ENCODE data around the gene FGF9. TPM values are rescaled to one million over a fixed set of nuclear protein-coding genes. Genes with fewer than 3 reads are reported as not detected.

Gene FGF9
- total RNA-seq, 4 donors from 2014 or later = 0.11 to 0.46 (median 0.14) TPM

DNA sequence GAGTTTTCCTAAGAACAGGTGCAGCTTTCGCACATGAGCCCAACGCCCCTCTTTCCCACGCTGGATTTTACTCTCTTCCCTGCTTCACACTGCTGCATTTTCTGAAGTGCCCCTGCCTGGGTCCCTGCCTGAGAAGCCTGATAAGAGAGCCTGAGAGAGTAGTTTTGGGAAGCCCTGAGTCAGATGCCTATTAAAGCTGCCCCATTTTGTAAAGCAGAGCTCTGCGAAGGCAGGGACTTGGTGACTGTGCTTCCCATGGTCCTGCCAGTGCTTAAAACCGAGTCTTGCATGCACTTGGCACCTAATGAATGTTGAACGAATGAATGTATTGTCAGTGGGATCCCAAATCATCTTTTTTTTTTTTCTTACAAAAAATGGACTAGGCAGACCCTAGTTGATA, 18.2 kb downstream of the FGF9 start:
- Histone ChIP-seq H3K4me1 (no peaks in the 10 kb centered on the region), H3K4me3 (replicated peaks in 1 of 3) (no peak overlapping the region), H3K27ac (no peak overlapping the region), H3K27me3 (no peaks in the 10 kb centered on the region), H3K36me3 (no peaks in the 10 kb centered on the region), H3K9me3 (no peaks in the 10 kb centered on the region)
- DNase-seq = no peak
- intact Hi-C loops (cut with DNase I) = no loop called here
- WGBS, 2 donors = 85 to 88% methylated on average over 6 of the region's 6 CpGs
- no peak for TF ChIP-seq POLR2A (IDR thresholded peaks at IDR 0.05)
- TF ChIP-seq, protein P1, sequence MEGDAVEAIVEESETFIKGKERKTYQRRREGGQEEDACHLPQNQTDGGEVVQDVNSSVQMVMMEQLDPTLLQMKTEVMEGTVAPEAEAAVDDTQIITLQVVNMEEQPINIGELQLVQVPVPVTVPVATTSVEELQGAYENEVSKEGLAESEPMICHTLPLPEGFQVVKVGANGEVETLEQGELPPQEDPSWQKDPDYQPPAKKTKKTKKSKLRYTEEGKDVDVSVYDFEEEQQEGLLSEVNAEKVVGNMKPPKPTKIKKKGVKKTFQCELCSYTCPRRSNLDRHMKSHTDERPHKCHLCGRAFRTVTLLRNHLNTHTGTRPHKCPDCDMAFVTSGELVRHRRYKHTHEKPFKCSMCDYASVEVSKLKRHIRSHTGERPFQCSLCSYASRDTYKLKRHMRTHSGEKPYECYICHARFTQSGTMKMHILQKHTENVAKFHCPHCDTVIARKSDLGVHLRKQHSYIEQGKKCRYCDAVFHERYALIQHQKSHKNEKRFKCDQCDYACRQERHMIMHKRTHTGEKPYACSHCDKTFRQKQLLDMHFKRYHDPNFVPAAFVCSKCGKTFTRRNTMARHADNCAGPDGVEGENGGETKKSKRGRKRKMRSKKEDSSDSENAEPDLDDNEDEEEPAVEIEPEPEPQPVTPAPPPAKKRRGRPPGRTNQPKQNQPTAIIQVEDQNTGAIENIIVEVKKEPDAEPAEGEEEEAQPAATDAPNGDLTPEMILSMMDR (IDR thresholded peaks at IDR 0.05) = no peak

DNA sequence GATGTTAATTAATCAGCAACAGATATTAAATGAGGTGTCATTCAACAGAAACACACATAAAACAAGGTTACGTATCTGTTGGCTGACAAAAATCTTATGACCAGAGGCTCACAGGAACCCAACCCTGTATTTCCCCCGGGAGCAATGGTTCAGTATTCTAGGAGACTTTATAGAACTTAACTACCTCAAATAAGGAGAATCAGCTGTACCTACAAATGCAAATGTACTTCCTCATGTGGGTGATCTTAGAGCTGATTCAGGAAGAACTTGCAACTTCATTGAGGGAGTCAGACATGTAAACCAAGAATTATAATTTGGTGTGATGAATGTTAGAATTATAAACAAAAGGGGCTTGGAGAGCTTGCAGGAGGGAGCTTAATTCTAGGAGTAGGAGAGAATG, 20.1 kb downstream of the FGF9 start:
- Histone ChIP-seq H3K36me3 (no peaks in the 10 kb centered on the region), H3K9me3 (no peaks in the 10 kb centered on the region), H3K4me3 (replicated peaks in 1 of 3) (no peak overlapping the region), H3K27ac (no peak overlapping the region), H3K4me1 (no peaks in the 10 kb centered on the region), H3K27me3 (no peaks in the 10 kb centered on the region)
- no peak for DNase-seq
- TF ChIP-seq, protein P1 (IDR thresholded peaks at IDR 0.05) = no peak
- no peak for TF ChIP-seq POLR2A (IDR thresholded peaks at IDR 0.05)
- intact Hi-C loops (cut with DNase I) = no loop called here
- 74 to 86% methylated on average over 2 of the region's 2 CpGs for WGBS, 2 donors

DNA sequence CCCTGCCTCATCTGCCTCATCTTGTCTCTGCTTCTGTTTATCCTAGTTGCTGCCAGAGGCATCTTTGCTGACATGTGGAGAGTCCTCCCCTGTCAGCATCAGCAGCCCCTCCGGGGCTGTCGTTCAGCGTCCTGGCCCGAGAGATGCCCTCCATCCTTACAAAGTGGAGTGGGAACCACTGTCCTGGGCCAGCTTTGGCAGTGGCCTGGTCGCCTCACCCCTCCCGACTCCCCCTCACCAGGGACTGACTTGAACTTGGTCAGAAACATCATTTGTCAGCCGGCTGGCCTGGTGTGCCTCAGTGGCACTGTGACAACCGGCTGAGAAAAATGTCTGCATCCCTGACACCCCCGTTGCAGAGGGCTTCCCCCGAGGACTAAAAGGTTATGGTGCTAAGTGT, 20.6 kb downstream of the FGF9 start:
- Histone ChIP-seq H3K27ac (no peak overlapping the region), H3K4me1 (no peaks in the 10 kb centered on the region), H3K9me3 (no peaks in the 10 kb centered on the region), H3K36me3 (no peaks in the 10 kb centered on the region), H3K4me3 (replicated peaks in 1 of 3) (no peak overlapping the region), H3K27me3 (no peaks in the 10 kb centered on the region)
- WGBS, 2 donors = 86 to 87% methylated on average over 8 to 10 of the region's 10 CpGs
- intact Hi-C loops (cut with DNase I) = no loop called here
- TF ChIP-seq, protein P1 (IDR thresholded peaks at IDR 0.05) = no peak
- TF ChIP-seq POLR2A (IDR thresholded peaks at IDR 0.05) = no peak
- no peak for DNase-seq

DNA sequence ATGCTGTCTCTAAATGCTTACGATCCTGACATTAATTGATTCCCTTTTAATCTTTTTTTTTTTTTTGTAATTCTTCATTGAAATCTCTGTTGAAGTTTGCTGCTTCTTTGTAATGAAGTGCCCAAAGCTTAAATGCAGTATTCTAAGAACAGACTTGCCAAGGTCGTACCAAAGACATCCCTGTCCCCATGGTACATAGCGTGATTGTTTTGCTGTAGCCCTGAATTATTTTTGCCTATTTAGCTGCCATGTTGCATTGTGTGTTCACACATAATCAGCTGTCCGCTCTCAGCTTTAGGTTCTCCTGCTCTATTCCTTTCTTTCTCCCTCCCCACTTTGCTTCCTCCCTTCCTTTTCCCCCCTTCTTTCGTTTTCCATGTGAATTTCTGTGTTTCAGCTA, 21.1 kb downstream of the FGF9 start:
- 86 to 88% methylated on average over 5 of the region's 5 CpGs for WGBS, 2 donors
- no peak for TF ChIP-seq POLR2A (IDR thresholded peaks at IDR 0.05)
- Histone ChIP-seq H3K36me3 (no peaks in the 10 kb centered on the region), H3K27me3 (no peaks in the 10 kb centered on the region), H3K4me1 (no peaks in the 10 kb centered on the region), H3K4me3 (replicated peaks in 1 of 3) (no peak overlapping the region), H3K27ac (no peak overlapping the region), H3K9me3 (no peaks in the 10 kb centered on the region)
- intact Hi-C loops (cut with DNase I) = no loop called here
- no peak for DNase-seq

DNA sequence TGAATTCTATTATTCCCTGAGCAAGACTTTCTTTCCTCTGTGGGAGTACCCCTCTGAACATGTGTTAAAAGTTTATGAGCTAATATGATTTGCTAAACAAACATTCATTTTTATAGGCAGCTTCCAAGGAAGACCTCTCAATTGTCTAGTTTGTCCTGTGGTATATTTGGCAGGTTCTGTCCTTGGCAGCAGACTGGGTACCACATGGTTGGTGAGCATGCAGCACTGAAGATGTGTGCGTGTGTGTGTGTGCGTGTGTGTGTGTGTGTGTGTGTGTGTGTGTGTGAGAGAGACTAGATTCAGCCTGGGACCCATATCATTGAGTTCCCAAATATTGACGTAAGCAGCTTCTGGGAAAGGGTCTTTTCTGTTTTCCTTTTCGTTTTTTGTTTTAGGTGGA, 24.0 kb downstream of the FGF9 start:
- TF ChIP-seq, protein P1 (IDR thresholded peaks at IDR 0.05) = no peak
- TF ChIP-seq POLR2A (IDR thresholded peaks at IDR 0.05) = no peak
- DNase-seq = no peak
- Histone ChIP-seq H3K27ac (no peak overlapping the region), H3K27me3 (no peaks in the 10 kb centered on the region), H3K4me1 (no peaks in the 10 kb centered on the region), H3K36me3 (no peaks in the 10 kb centered on the region), H3K4me3 (replicated peaks in 1 of 3) (no peak overlapping the region), H3K9me3 (no peaks in the 10 kb centered on the region)
- intact Hi-C loops (cut with DNase I) = no loop called here
- whole genome bisulfite sequencing, 2 donors = 77 to 91% methylated on average over 4 of the region's 4 CpGs

DNA sequence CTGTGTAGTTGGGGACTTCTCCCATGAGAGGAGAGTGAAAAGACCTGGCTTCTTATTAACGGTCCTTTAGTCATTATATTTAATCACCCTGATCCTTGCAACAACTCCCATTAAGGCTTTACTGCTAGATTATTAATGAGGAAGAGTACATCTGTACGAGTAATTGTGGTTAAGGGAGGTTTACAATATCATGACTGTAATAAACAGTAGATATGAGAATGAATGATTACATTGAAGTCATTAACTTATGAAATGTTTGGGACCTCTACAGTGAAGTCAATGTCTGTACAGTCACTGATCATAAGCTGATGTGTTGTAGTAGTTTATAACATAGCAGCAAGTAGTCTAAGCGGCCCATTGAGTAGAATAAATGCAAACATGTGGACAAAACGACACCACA, 24.7 kb downstream of the FGF9 start:
- intact Hi-C loops (cut with DNase I) = no loop called here
- TF ChIP-seq POLR2A (IDR thresholded peaks at IDR 0.05) = no peak
- TF ChIP-seq, protein P1 (IDR thresholded peaks at IDR 0.05) = no peak
- H3K4me3 ChIP-seq (replicated peaks in 1 of 3) = no peak overlapping the region
- 85 to 89% methylated on average over 4 of the region's 4 CpGs for WGBS, 2 donors
- no peaks in the 10 kb centered on the region for H3K4me1 ChIP-seq
- DNase-seq = no peak
- no peaks in the 10 kb centered on the region for H3K36me3 ChIP-seq
- no peak overlapping the region for H3K27ac ChIP-seq
- no peaks in the 10 kb centered on the region for H3K27me3 ChIP-seq
- H3K9me3 ChIP-seq = no peaks in the 10 kb centered on the region
